TTC549 (cell line): ENCODE measurements around the gene ANGEL2.
"Not testable (repeated sequence)": the region's sequence is repeated elsewhere in the genome, so short reads cannot be mapped to it uniquely, and the experiment has no call there.

Experiments used
- FAIRE-seq: peaks from 2 replicates; lab custom pipeline; 2012; peaks lifted over from hg19 to GRCh38; lab: Jason Lieb, UNC

The ANGEL2 gene

GRCh38 chr1:213015099-213016050 lies at the start of gene ANGEL2:
Gene ANGEL2, minus strand, starts transcription at chr1:213015867. Its CDS starts 196 bp downstream, at chr1:213015671.
- peak; percentile 97 for FAIRE-seq

GRCh38 chr1:213061263-213061662 lies 45.6 kb upstream of the ANGEL2 start:
- no peak for FAIRE-seq

- FAIRE-seq = no peak
Measured at GRCh38 chr1:213060836-213061235, 45.2 kb upstream of the ANGEL2 start.

DNA sequence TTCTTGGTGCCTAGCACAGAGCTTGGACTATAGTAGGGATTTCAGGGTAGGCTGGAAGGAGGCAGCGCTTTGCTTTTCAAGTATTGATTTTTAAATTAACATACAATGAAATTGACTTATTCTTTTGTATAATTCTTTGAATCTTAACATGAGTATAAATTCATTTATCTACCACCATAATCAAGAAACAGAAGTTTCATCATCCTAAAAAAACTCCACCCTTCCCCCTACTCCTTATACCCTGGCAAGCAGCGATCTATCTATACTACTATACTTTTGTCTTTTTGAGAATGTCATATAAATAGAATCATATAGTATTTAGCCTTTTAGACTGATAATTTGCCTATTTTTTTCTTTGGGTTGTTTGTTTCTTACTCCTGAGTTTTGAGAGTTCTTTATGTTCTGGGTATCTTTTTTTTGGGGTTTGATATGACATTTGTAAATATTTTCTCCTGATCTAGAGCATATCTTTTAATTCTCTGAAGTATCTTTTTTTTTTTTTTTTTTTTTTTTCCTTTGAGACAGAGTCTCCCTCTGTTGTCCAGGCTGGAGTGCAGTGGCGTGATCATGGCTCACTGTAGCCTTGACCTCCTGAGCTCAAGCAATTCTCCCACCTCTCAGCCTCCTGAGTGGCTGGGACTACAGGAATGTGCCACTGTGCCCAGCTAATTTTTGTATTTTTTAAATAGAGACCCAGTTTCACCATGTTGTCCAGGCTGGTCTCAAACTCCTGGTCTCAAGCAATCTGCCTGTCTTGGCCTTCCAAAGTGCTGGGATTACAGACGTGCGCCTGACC lies 41.8 kb upstream of the ANGEL2 start:
- peak; percentile 7 for FAIRE-seq

DNA sequence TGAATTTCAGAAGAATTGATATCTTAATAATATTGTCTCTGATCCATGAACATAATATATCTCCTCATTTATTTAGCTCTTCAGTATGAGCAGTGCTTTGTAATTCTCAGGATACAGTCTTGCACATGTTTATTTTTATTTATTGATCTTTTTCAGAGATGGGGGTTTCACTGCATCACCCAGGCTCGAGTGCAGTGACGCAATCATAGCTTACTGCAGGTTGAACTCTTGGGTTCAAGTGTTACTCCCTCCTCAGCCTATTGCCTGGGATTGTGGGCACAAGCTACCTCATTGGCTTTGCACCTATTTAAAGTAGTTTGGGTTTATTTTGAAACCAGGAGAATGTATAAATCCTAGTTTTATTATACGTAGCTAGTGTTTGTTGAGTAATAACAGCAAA lies 40.1 kb upstream of the ANGEL2 start:
- FAIRE-seq = no peak

- peak; percentile 60 for FAIRE-seq
Measured at GRCh38 chr1:213054733-213055591, 39.3 kb upstream of the ANGEL2 start.

DNA sequence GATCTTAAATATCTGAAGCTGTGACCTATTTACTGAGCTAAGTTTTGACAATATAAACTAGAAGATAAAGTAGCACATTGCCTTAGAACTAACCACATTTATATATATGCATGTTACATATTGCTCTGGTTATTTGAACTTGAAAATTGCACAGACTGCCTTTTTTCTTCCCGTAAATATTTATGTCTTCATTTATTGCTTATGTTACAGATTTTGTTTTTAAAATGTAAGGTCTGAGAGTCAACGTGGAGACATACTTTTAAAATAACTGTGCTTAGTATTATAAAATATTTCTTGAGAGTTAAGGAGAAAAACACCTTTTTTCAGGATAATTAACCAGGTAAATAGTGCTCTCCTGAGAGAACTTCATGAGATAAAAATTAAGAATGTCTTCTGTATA lies 38.5 kb upstream of the ANGEL2 start:
- FAIRE-seq = no peak

GRCh38 chr1:213053455-213053854 lies 37.8 kb upstream of the ANGEL2 start:
- FAIRE-seq = no peak

DNA sequence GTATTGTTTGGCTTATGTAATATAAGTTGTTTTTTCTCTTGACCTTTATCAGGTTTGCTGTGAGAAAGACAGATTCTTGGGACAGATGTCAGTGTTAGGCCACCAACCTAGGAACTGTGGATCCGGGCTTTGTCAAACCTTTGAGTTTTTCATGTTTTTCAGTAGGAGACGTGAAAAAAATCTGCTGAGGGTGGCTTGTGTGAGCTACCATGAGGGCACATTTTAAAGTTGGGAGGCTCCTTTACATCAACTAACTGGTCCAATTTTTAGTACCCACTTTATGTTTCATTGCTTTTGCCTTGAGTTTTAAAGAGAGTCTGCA lies 36.2 kb upstream of the ANGEL2 start:
- no peak for FAIRE-seq

DNA sequence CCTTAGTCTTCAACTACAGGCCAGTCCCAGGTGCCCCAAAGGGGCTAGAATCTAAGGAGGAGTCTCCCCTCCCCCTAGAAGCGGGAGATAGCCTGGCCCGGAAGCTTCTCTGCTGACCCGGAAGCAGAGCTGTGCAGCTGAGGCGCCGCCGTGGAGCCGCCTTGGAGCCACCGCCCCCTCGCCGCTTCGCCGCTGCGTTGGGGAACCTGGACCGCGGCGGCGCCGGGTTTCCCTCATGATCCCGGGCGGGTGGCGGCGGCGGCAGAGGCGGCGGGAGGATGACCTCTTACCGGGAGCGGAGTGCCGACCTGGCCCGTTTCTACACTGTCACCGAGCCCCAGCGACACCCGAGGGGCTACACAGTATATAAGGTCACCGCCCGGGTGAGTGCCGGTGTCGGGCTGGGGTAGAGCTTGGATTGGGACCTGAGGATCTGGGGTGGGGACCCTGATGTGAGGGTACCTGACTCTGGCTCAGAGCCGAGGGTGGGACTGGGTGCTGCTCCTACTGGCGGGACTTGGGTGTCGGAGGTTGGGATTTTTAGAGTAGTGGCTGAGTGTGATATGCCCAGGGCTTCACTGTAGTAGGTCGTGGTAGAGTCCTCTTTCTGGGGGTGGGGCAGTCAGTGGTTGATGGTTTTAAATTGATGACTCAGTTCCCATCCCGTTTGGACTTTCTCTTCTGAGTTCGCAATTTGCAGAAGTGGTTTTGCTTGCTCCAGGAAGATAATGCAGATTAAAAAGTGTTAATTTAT lies 35.6 kb upstream of the ANGEL2 start, which contains the start of gene RPS6KC1:
TSS of gene RPS6KC1 (plus strand) at position 115 of the 754 bp plus-strand sequence. CDS start at position 279, 164 bp downstream.
- no peak for FAIRE-seq

DNA sequence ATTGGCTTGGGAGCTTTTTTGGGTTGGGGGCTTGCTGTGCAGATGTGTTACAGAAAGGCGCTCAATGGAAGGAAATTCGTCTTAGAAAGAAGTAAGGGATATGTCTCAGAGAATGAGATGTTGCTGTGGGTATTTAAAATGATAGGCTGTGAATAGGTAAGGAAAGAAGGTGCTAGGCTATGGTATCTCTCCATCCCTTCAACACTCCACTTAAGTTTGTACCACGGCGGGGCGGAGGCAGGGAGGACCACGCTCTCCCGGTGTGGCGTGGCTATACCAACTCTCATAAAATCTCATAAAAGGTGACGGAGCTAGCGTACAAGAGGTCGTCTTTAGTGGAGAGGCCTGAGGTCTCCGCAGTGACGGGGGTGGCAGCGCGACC lies 35.1 kb upstream of the ANGEL2 start:
- no peak for FAIRE-seq

DNA sequence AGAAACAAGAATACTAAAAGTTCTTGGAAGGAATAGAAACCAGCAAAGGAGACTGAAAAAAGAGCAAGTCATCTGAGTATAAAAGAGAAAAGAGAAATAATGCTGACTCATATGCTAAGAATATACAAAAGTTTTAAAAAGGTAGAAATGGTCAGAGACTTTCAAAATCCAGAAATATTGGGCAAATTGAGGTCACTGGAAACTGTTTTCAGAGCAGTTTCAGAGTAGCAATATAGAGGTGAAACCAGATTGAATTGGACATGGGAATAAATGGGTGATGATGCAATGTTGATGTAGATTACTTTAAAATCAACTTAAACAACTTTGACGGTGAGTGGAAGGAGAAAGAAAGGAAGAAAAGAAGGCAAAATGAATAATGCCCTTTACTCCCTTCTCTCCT lies 33.6 kb upstream of the ANGEL2 start:
- FAIRE-seq = no peak

GRCh38 chr1:213045321-213046226 lies 29.9 kb upstream of the ANGEL2 start:
- FAIRE-seq = peak; percentile 56

- peak; percentile 34 for FAIRE-seq
Measured at GRCh38 chr1:213041443-213041842, 25.8 kb upstream of the ANGEL2 start.

GRCh38 chr1:213035573-213035972 lies 19.9 kb upstream of the ANGEL2 start:
- FAIRE-seq = no peak

GRCh38 chr1:213034713-213035112 lies 19.0 kb upstream of the ANGEL2 start:
- no peak for FAIRE-seq

- no peak for FAIRE-seq
Measured at GRCh38 chr1:213032651-213033050, 17.0 kb upstream of the ANGEL2 start.

GRCh38 chr1:213027024-213027423 lies 11.4 kb upstream of the ANGEL2 start:
- not testable (repeated sequence) for FAIRE-seq

- FAIRE-seq = no peak
Measured at GRCh38 chr1:213020016-213020415, 4.3 kb upstream of the ANGEL2 start.

- FAIRE-seq = no peak
Measured at GRCh38 chr1:213019450-213019849, 3.8 kb upstream of the ANGEL2 start.
